ENCODE results near the gene PLCB1. TPM values are rescaled to one million over a fixed set of nuclear protein-coding genes. Genes with fewer than 3 reads are reported as not detected.

The PLCB1 gene
- total and polyA plus RNA-seq, 2 of the 4 experiments (the other 2 are of a cell fraction), result 5.6 to 16.1 TPM

DNA sequence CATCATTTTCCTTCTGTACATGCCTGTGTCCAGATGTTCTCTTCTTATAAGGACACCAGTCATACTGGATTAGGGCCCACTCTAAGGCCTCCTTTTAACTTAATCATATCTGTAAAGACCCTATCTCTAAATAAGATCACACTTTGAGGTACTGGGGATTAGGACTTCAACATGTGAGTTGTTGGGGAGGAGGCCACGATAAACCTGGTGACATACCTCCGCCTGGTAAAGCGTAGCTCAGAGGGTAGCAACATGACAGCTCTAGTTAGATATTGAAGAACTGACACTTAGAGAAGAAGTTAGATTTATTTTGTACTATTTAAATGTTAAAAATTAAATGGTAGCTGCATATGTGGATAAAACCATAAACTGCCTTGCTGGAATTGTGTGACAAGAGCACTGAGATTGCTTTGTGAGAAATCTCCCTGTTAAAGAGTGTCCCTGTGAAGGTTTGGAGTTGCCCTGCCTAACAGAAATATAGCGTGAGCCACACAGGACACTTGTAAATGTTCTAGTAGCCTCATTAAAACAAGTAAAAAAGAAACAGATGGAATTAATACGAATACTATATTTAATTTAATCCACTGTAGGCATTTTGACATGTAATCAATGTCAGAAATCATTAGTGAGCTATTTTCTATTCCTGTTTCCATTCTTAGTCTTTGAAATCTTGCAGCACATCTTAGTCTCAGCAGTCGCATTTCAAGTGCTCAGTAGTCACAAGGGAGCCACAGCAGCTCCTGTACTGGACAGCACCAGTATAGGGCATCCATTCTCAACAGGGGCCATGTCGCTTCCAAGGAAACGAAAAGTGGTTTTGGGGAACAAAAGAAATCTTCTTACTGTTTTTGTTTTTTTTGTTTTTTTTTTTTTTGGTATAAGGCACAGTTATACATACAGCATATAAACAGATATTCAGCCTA is 13.4 kb downstream of the PLCB1 start:
- Histone ChIP-seq H4K8ac (ENCODE audit: low read depth in 2 of 2, low read length in 2 of 2) (no peak overlapping the region), H3K27ac (ENCODE audit: insufficient read depth, low read length) (no peak overlapping the region), H2BK120ac (ENCODE audit: low read depth, low read length) (no peak overlapping the region), H3K4me1 (ENCODE audit: control insufficient read depth, insufficient read depth, low read length) (peaks cover 6% of the 10 kb centered on the region; the same call in 1 of the 2 replicates), H3K23ac (ENCODE audit: low read depth, low read length) (no peak overlapping the region), H2BK20ac (ENCODE audit: low read depth, low read length) (no peak overlapping the region; the same call in 1 of the 2 replicates), H3K79me1 (ENCODE audit: low read depth in 1 of 2, low read length in 2 of 2) (peaks cover 10 to 32% of the 10 kb centered on the region in 2 experiments), H2AK5ac (ENCODE audit: low read depth, low read length) (peak overlapping the region; percentile 17; the same call in 1 of the 2 replicates), H4K5ac (ENCODE audit: low read depth, low read length) (no peak overlapping the region), H4K91ac (ENCODE audit: insufficient read depth, low read depth, low read length) (no peak overlapping the region), H3K4me3 (ENCODE audit: insufficient read depth, low read depth, low read length) (no peak overlapping the region), H3K36me3 (ENCODE audit: control insufficient read depth, insufficient read depth, low read length) (no peaks in the 10 kb centered on the region), H2AK9ac (replicated peaks; ENCODE audit: low read depth, low read length, poor library complexity) (no peak overlapping the region), H4K20me1 (ENCODE audit: insufficient read depth, low read length) (peaks cover 14% of the 10 kb centered on the region; the same call in 1 of the 2 replicates), H3K14ac (replicated peaks; ENCODE audit: low read depth, low read length) (peak overlapping the region; percentile 60; the same call in 1 of the 2 replicates), H3K18ac (ENCODE audit: low read depth, low read length) (no peak overlapping the region), H3K9me1 (ENCODE audit: insufficient read depth, low read length) (peaks cover 10% of the 10 kb centered on the region; the same call in 1 of the 2 replicates), H3K9me3 (ENCODE audit: control insufficient read depth, insufficient read depth, low read length) (no peaks in the 10 kb centered on the region), H3K4ac (ENCODE audit: low read depth, low read length) (no peak overlapping the region), H3K56ac (ENCODE audit: extremely low read depth, insufficient read depth, low read length) (no peak overlapping the region), H2AFZ (replicated peaks; ENCODE audit: low read length, poor library complexity) (no peak overlapping the region), H3K4me2 (ENCODE audit: low read depth, low read length) (no peak overlapping the region), H2BK5ac (ENCODE audit: low read depth, low read length, poor library complexity, severe bottlenecking) (no peak overlapping the region), H2BK15ac (ENCODE audit: low read depth, low read length) (peak overlapping the region; percentile 10; the same call in 1 of the 3 replicates), H3K9ac (ENCODE audit: low read depth, low read length) (no peak overlapping the region), H3K27me3 (ENCODE audit: control insufficient read depth, insufficient read depth, low read length) (no peaks in the 10 kb centered on the region; the same call in 1 of the 2 replicates)
- ATAC-seq (ENCODE audit: low read depth) (no peak), DNase-seq (no peak)
- in situ Hi-C loops (cut with MboI; ENCODE audit: low sequenced_read_pairs), result no loop called here
- intact Hi-C loops (cut with micrococcal nuclease), result loop anchor here (5.0 kb wide), 1 partner anchor 77 kb away; no protein-coding TSS in a partner anchor
- dilution Hi-C loops (cut with HindIII; ENCODE audit: low sequenced_read_pairs, unreplicated experiment), result no loop called here
- no TSS peak for BruUV-seq (replicated peaks)
- ChIA-PET POLR2A (ENCODE audit: unreplicated experiment) (no interaction called here), CTCF (no interaction called here)
- no CpG with 5 or more reads among the region's 8 CpGs for WGBS, 2 experiments (ENCODE audit: extremely low coverage in 2 of 2, insufficient read length in 1 of 2)
- TF ChIP-seq, protein P1, sequence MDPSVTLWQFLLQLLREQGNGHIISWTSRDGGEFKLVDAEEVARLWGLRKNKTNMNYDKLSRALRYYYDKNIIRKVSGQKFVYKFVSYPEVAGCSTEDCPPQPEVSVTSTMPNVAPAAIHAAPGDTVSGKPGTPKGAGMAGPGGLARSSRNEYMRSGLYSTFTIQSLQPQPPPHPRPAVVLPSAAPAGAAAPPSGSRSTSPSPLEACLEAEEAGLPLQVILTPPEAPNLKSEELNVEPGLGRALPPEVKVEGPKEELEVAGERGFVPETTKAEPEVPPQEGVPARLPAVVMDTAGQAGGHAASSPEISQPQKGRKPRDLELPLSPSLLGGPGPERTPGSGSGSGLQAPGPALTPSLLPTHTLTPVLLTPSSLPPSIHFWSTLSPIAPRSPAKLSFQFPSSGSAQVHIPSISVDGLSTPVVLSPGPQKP (IDR thresholded peaks at IDR 0.05; ENCODE audit: borderline replicate concordance, low read depth, low read length), result no peak
- TF ChIP-seq FOS (IDR thresholded peaks at IDR 0.05; ENCODE audit: low read depth, low read length) (no peak), USF2 (IDR thresholded peaks at IDR 0.05; ENCODE audit: low read depth, low read length) (no peak), MAFK (IDR thresholded peaks at IDR 0.05; ENCODE audit: low read depth, low read length) (no peak), CEBPB (IDR thresholded peaks at IDR 0.05; ENCODE audit: low read depth, low read length) (no peak), BHLHE40 (IDR thresholded peaks at IDR 0.05; ENCODE audit: low read depth, low read length) (no peak), CHD1 (IDR thresholded peaks at IDR 0.05; ENCODE audit: low read depth, low read length) (no peak), RAD21 (IDR thresholded peaks at IDR 0.05; ENCODE audit: low read length) (no peak), NFE2L2 (IDR thresholded peaks at IDR 0.05; ENCODE audit: low read depth, low read length) (no peak), RCOR1 (IDR thresholded peaks at IDR 0.05; ENCODE audit: insufficient replicate concordance, low read length) (no peak), MXI1 (IDR thresholded peaks at IDR 0.05; ENCODE audit: borderline replicate concordance, low read depth, low read length) (no peak), POLR2A (IDR thresholded peaks at IDR 0.05; ENCODE audit: low read depth, low read length) (no peak), RFX5 (IDR thresholded peaks at IDR 0.05; ENCODE audit: low read depth, low read length) (no peak)
- TF ChIP-seq, protein P2, sequence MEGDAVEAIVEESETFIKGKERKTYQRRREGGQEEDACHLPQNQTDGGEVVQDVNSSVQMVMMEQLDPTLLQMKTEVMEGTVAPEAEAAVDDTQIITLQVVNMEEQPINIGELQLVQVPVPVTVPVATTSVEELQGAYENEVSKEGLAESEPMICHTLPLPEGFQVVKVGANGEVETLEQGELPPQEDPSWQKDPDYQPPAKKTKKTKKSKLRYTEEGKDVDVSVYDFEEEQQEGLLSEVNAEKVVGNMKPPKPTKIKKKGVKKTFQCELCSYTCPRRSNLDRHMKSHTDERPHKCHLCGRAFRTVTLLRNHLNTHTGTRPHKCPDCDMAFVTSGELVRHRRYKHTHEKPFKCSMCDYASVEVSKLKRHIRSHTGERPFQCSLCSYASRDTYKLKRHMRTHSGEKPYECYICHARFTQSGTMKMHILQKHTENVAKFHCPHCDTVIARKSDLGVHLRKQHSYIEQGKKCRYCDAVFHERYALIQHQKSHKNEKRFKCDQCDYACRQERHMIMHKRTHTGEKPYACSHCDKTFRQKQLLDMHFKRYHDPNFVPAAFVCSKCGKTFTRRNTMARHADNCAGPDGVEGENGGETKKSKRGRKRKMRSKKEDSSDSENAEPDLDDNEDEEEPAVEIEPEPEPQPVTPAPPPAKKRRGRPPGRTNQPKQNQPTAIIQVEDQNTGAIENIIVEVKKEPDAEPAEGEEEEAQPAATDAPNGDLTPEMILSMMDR (conservative IDR thresholded peaks at IDR 0.05; ENCODE audit: low read depth, low read length), result no peak
